GM21737 (cell line): ENCODE measurements around the gene NDST4.

Source experiments
- ATAC-seq: cut with Tn5 transposase; IDR thresholded peaks from one replicate; pipeline ENCODE4 v1.9.1; 2021; ENCODE audit warnings: mild to moderate bottlenecking, moderate library complexity; ENCODE audit not compliant: unreplicated experiment

The NDST4 gene

GRCh38 chr4:114921191-114921590 lies 192.2 kb downstream of the NDST4 start:
- ATAC-seq: no peak

GRCh38 chr4:114911111-114911510 lies 202.3 kb downstream of the NDST4 start:
- no peak for ATAC-seq

DNA sequence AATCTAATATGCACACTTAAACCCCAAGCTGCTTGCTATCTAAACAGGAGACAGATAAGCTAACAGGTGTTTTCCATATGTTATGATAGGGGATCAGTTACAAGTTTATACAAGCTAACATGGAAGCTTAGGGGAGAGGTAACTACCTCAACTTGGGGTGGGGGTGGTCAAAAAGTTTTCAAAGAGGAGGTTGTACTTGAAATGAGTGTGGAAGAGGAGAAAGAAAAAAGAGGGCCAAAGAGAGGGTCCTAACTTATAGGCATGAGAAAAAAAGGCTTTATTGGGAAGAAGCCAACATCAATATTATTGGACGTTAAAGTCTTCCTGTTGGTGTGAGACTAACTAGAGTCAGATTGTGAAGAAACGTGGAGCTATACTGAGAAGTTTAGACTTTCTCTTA lies 205.9 kb downstream of the NDST4 start:
- ATAC-seq: no peak

DNA sequence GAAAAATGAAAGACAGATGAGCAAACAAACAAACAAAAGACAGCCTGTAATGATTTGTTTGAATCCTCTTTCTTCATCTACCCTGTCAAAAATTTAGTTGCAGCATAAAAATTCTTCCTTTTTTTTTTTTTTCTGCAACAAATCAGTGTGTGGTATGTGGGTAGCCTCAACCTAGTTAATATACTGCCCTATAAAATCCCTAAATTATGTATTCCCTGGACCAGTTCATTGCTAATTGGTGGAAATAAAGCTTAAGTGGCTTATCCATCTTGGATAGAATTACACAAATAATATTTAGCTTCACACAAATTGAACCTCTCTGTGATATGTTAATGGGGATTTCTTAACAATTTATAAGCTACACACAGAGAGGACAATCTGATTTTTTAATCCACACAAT lies 208.4 kb downstream of the NDST4 start:
- no peak for ATAC-seq

GRCh38 chr4:114900934-114901333 lies 212.5 kb downstream of the NDST4 start:
- ATAC-seq: no peak

GRCh38 chr4:114890773-114891172 lies 222.6 kb downstream of the NDST4 start:
- ATAC-seq: no peak

DNA sequence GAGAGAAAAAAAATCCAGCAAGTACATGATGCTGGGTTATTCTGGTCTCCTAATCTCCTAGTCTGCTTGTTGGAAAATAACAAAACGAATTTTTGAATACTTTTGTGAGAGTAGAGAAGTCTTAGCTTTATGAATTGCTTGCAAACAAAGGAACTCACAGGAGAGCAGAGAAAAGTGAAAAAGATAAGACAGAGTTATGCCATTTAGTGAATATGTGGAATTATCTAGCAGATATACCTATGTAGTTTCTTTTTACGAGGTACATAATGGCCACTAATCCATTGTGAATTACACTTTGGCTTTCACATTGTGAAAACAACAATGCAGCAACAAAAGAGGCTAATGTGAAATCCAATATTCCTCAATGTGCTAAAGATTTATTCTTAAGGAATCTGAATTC lies 226.7 kb downstream of the NDST4 start:
- no peak for ATAC-seq

DNA sequence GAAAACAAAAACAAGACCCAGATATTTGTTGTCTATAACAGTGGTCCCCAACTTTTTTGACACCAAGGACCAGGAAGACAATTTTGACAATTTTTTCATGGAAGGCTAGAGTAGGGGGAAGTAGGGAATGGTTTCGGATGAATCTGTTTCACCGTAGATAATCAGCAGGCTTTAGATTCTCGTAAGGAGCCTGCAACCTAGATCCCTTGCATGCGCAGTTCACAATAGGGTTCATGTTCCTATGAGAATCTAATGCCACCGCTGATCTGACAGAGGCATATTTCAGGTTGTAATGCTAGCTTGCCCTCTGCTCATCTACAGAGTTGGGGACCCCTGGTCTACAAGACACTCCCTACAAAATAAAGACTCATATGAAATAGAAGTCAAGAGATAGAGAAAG lies 229.8 kb downstream of the NDST4 start:
- ATAC-seq: no peak

- ATAC-seq: no peak
Measured at GRCh38 chr4:114879916-114880669, 233.3 kb downstream of the NDST4 start.

- no peak for ATAC-seq
Measured at GRCh38 chr4:114875630-114876029, 237.8 kb downstream of the NDST4 start.

- ATAC-seq: no peak
Measured at GRCh38 chr4:114874321-114874720, 239.1 kb downstream of the NDST4 start.

GRCh38 chr4:114870987-114871386 lies 242.4 kb downstream of the NDST4 start:
- no peak for ATAC-seq

GRCh38 chr4:114866901-114867670 lies 246.3 kb downstream of the NDST4 start:
- no peak for ATAC-seq

DNA sequence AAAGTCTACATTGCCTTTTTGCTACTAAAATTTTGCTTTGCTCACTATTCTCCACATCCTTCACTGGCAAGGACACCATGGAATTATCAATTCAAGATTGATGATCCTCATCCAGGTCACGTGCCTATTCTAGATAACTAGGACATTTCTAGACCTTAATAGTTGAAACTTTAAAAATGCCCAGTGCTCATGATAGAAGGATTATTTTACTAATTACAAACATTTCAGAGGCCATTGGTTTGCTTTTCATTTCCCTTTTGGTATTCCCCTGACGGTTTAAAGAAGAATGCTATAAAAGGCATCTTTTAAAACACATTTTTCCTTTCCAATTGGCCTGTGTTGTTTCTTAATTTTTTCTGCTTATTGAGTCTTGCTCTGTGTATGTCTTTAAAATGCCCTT lies 249.4 kb downstream of the NDST4 start:
- no peak for ATAC-seq

DNA sequence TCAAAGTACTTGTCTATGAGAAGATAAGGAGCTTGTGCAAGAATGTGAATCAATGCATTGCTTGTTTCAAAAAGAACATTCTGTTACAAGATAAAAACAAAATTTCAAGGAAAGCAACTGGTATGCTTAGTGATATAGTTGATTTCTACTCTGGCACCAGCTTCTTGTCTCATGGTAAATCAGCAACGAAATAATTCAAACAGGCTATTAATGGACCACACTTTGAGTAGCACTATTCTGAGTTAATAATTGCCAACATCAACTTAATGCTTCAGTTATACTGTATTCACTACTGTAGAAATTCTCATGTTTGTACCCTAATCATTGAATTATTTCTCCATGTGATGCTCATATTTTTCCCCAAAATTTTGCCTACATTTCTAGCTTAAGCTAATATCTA lies 252.6 kb downstream of the NDST4 start:
- ATAC-seq: no peak

DNA sequence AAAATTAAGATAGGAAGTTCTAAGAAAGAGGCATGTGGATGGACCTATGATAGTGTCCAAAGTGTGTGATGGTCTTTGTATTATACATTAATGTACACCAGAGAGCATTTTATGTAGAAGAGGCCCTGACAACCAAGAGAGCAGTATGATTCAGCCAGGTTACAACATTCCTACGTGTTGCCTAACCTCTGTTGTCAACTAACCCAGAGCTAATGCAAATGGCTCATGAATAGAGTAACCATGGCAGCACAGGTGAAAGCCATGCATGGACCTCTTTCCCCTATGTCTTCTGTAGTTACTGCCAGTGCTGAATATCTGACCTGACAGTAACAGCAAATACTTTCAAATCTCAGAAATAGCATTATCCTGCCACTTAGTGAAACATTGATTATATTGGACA lies 255.6 kb downstream of the NDST4 start:
- no peak for ATAC-seq

- ATAC-seq: no peak
Measured at GRCh38 chr4:114839986-114840385, 273.4 kb downstream of the NDST4 start.

GRCh38 chr4:114830628-114831027 lies 282.8 kb downstream of the NDST4 start:
- no peak for ATAC-seq

DNA sequence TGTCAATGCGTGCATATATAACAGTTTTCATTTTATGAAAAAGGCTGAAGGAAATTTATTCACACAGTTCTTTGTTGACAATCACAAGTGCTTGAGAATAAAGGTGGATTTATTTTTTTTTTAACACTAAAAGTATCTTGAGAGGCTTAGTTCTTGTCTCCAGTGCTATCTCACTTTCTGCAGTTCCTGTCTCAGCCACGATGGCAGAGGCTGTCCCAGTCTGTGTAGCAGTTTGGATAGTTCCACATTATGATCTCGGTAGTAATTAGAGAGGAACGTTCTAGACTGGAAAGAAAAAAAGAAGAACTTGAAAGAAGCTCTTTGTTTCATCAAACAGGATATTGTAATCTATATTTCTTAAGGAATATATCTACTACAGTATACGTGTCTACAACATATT lies 285.8 kb downstream of the NDST4 start:
- ATAC-seq: no peak

GRCh38 chr4:114815760-114816159 lies 297.7 kb downstream of the NDST4 start:
- ATAC-seq: no peak

DNA sequence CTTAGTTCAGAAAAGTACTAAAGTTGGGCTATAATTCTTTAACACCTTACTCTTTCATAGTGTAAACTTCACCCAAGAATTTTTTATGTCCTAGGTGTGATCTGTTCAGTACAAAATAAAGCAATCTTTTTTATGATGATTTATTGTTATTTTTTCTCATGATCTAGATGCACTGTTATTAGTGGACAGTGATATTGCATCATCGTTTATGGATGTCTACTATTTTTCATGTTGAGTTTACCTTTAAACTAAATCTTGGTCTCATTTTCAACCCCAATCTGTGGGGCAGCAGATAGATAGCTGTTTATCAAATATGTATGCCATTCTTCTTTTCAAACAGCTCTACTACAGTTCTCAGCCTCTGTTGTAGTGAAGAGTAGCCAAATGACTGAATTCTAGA lies 299.5 kb downstream of the NDST4 start:
- no peak for ATAC-seq

GRCh38 chr4:114811564-114812301 lies 301.7 kb downstream of the NDST4 start:
- ATAC-seq: no peak
